Natural killer cell (primary cell): ENCODE measurements around the gene TMEM192. TPM values are rescaled to one million over a fixed set of nuclear protein-coding genes. Genes with fewer than 3 reads are reported as not detected.

Experiments
- ATAC-seq, 3 donors: fragments of 150-1000 bp in 2 of 3; fragments of 200-7000 bp in 1 of 3; cut with Tn5 transposase; 1 replicate in 1 of 3; 2 replicates in 2 of 3; pipeline ENCODE4 v1.10.0; 2021; ENCODE audit warnings: mild to moderate bottlenecking in 2 of 3, moderate library complexity in 2 of 3
- DNase-seq, 2 donors: peaks; one replicate each; pipeline versions ENCODE4 v3.0.0 to v3.0.0-alpha.2; 2013 to 2021; ENCODE audit warnings: mixed read lengths in 1 of 2
- H3K27ac ChIP-seq: one replicate; pipeline ENCODE4 v1.5.1; 2013; ENCODE audit warnings: mild to moderate bottlenecking, low read length
- H3K27me3 ChIP-seq: one replicate; pipeline ENCODE4 v1.6.1; 2013; ENCODE audit warnings: low read length; ENCODE audit not compliant: control insufficient read depth, insufficient read depth
- H3K36me3 ChIP-seq: one replicate; pipeline ENCODE4 v1.6.1; 2013; ENCODE audit warnings: low read length; ENCODE audit not compliant: control insufficient read depth, insufficient read depth
- H3K4me1 ChIP-seq: one replicate; pipeline ENCODE4 v1.6.1; 2013; ENCODE audit warnings: low read length; ENCODE audit not compliant: control insufficient read depth, insufficient read depth
- H3K4me3 ChIP-seq: one replicate; pipeline ENCODE4 v1.5.1; 2013; ENCODE audit warnings: low read length
- H3K9me3 ChIP-seq: one replicate; pipeline ENCODE4 v1.6.1; 2013; ENCODE audit warnings: low read length; ENCODE audit not compliant: control insufficient read depth, insufficient read depth
- H3K27ac Mint-ChIP-seq, 2 donors: one replicate each; pipeline ENCODE4 v1.8.0; 2022; ENCODE audit warnings: mild to moderate bottlenecking in 2 of 2, mixed read lengths in 2 of 2, moderate library complexity in 1 of 2
- H3K27me3 Mint-ChIP-seq, 2 donors: one replicate each; pipeline ENCODE4 v1.8.0; 2022; ENCODE audit warnings: low read depth in 2 of 2, mixed read lengths in 2 of 2
- H3K36me3 Mint-ChIP-seq: one replicate; pipeline ENCODE4 v1.8.0; 2022; ENCODE audit warnings: mixed read lengths
- H3K4me1 Mint-ChIP-seq, 2 donors: one replicate each; pipeline ENCODE4 v1.8.0; 2022; ENCODE audit warnings: mixed read lengths in 2 of 2
- H3K4me3 Mint-ChIP-seq: one replicate; pipeline ENCODE4 v1.8.0; 2022; ENCODE audit warnings: mild to moderate bottlenecking, moderate library complexity, mixed read lengths
- H3K9me3 Mint-ChIP-seq, 2 donors: one replicate each; pipeline ENCODE4 v1.8.0; 2022; ENCODE audit warnings: mixed read lengths in 2 of 2
- CTCF ChIP-seq: fragments of 200-600 bp; IDR thresholded peaks from one replicate; pipeline ENCODE4 v1.8.0; 2022; ENCODE audit warnings: antibody characterized with exemption
- WGBS: methylation state at CpG from one replicate; pipeline ENCODE4 v1.1.7; 2013; ENCODE audit warnings: missing lambda C conversion rate; ENCODE audit not compliant: insufficient coverage; 5-methylcytosine and 5-hydroxymethylcytosine counted together
- intact Hi-C: fragments of 100-400 bp; cut with micrococcal nuclease; formaldehyde crosslinking; loops from one replicate; pipeline ENCODE4 v1.14.2; 2022
- total RNA-seq, 4 donors: library from RNA; stranded (reverse); fragments of 120-200 nt in 1 of 4; gene quantifications; one replicate each; pipeline versions ENCODE4 v1.2.3 to v1.2.4, GENCODE V29; 2013 to 2022

TMEM192 gene
- total RNA-seq, 3 donors from 2014 or later (not counting 1 experiment from before 2014, with no cell fraction given): 9.4 to 11.4 (median 11.0) TPM

- Histone ChIP-seq H3K27me3 (peaks cover 2% of the 10 kb centered on the region), H3K36me3 (no peaks in the 10 kb centered on the region), H3K4me3 (no peak overlapping the region), H3K9me3 (no peaks in the 10 kb centered on the region), H3K4me1 (no peaks in the 10 kb centered on the region), H3K27ac (no peak overlapping the region)
- WGBS: 80% methylated on average over 4 of the region's 4 CpGs
- peaks cover 13 to 18% of the 10 kb centered on the region in 2 donors for H3K27me3 Mint-ChIP-seq
- intact Hi-C loops: no loop called here
- no peak for DNase-seq
- no peak overlapping the region for H3K27ac Mint-ChIP-seq
- H3K36me3 Mint-ChIP-seq: no peaks in the 10 kb centered on the region
- H3K4me1 Mint-ChIP-seq: no peaks in the 10 kb centered on the region
- no peak for ATAC-seq
- no peak for TF ChIP-seq CTCF
- peaks cover 0 to 3% of the 10 kb centered on the region in 2 donors for H3K9me3 Mint-ChIP-seq
- no peak overlapping the region for H3K4me3 Mint-ChIP-seq
These were observed 39.9 kb upstream of the TMEM192 start for GRCh38 chr4:165152527-165152926.

- intact Hi-C loops: no loop called here
- no peak for TF ChIP-seq CTCF
- DNase-seq (no peak), ATAC-seq (no peak)
- H3K27ac ChIP-seq: no peak overlapping the region
- Mint-ChIP-seq H3K27ac (no peak overlapping the region), H3K4me3 (no peak overlapping the region), H3K27me3 (peaks cover 7 to 15% of the 10 kb centered on the region in 2 donors), H3K4me1 (no peaks in the 10 kb centered on the region), H3K9me3 (no peaks in the 10 kb centered on the region), H3K36me3 (no peaks in the 10 kb centered on the region)
- no peak overlapping the region for H3K4me3 ChIP-seq
- H3K9me3 ChIP-seq: no peaks in the 10 kb centered on the region
- H3K4me1 ChIP-seq: no peaks in the 10 kb centered on the region
- H3K27me3 ChIP-seq: peaks cover 2% of the 10 kb centered on the region
- H3K36me3 ChIP-seq: no peaks in the 10 kb centered on the region
These were observed 39.1 kb upstream of the TMEM192 start for GRCh38 chr4:165151734-165152133.

- WGBS: 94% methylated on average over 3 of the region's 3 CpGs
- ATAC-seq: no peak
- Mint-ChIP-seq H3K9me3 (no peaks in the 10 kb centered on the region), H3K4me3 (no peak overlapping the region), H3K27me3 (peaks cover 7 to 18% of the 10 kb centered on the region in 2 donors), H3K36me3 (no peaks in the 10 kb centered on the region), H3K27ac (no peak overlapping the region), H3K4me1 (no peaks in the 10 kb centered on the region)
- H3K4me1 ChIP-seq: no peaks in the 10 kb centered on the region
- no peaks in the 10 kb centered on the region for H3K36me3 ChIP-seq
- H3K9me3 ChIP-seq: no peaks in the 10 kb centered on the region
- no peak for TF ChIP-seq CTCF
- H3K27me3 ChIP-seq: peaks cover 2% of the 10 kb centered on the region
- H3K4me3 ChIP-seq: no peak overlapping the region
- intact Hi-C loops: no loop called here
- H3K27ac ChIP-seq: no peak overlapping the region
- DNase-seq: no peak
These were observed 37.9 kb upstream of the TMEM192 start for GRCh38 chr4:165150545-165150944.

GRCh38 chr4:165138843-165139242 is 26.2 kb upstream of the TMEM192 start:
- 96% methylated on average over 3 of the region's 3 CpGs for WGBS
- Histone ChIP-seq H3K9me3 (no peaks in the 10 kb centered on the region), H3K4me3 (no peak overlapping the region), H3K4me1 (no peaks in the 10 kb centered on the region), H3K27ac (no peak overlapping the region), H3K36me3 (no peaks in the 10 kb centered on the region), H3K27me3 (no peaks in the 10 kb centered on the region)
- no peaks in the 10 kb centered on the region for H3K36me3 Mint-ChIP-seq
- ATAC-seq: no peak
- no peaks in the 10 kb centered on the region for H3K9me3 Mint-ChIP-seq
- H3K4me1 Mint-ChIP-seq: no peaks in the 10 kb centered on the region
- no peak overlapping the region for H3K27ac Mint-ChIP-seq
- H3K4me3 Mint-ChIP-seq: no peak overlapping the region
- H3K27me3 Mint-ChIP-seq: peaks cover 7 to 17% of the 10 kb centered on the region in 2 donors
- TF ChIP-seq CTCF: no peak
- intact Hi-C loops: no loop called here
- DNase-seq: no peak
